Muscle of arm (tissue), 12 donors: ENCODE measurements around the gene PRAMEF1. TPM values are rescaled to one million over a fixed set of nuclear protein-coding genes. Genes with fewer than 3 reads are reported as not detected.
"Not testable (repeated sequence)": the region's sequence is repeated elsewhere in the genome, so short reads cannot be mapped to it uniquely, and the experiment has no call there.

Experiments used
- DNase-seq: peaks from one replicate; pipeline ENCODE4 v3.0.0-alpha.2; 2013
- polyA plus RNA-seq, 12 donors: library from polyadenylated mRNA; unstranded; fragments of 120-200 nt; gene quantifications; one replicate each; pipeline ENCODE4 v1.2.1, GENCODE V29; 2013; ENCODE audit not compliant: insufficient read length in 12 of 12

The PRAMEF1 gene
- polyA plus RNA-seq, 12 donors, result not detected

GRCh38 chr1:12774801-12775345 is 16.3 kb upstream of the PRAMEF1 start:
- DNase-seq, result no peak

- no peak for DNase-seq
Measured at GRCh38 chr1:12775443-12775842, 15.8 kb upstream of the PRAMEF1 start.

GRCh38 chr1:12776801-12777557 is 14.2 kb upstream of the PRAMEF1 start:
- no peak for DNase-seq

- DNase-seq, result no peak
Measured at GRCh38 chr1:12778061-12778460, 13.1 kb upstream of the PRAMEF1 start.

GRCh38 chr1:12778907-12779306 is 12.3 kb upstream of the PRAMEF1 start:
- no peak for DNase-seq

- DNase-seq, result not testable (repeated sequence)
Measured at GRCh38 chr1:12781488-12781887, 9.7 kb upstream of the PRAMEF1 start.

- DNase-seq, result not testable (repeated sequence)
Measured at GRCh38 chr1:12783783-12784182, 7.4 kb upstream of the PRAMEF1 start.

GRCh38 chr1:12784729-12785128 is 6.5 kb upstream of the PRAMEF1 start:
- not testable (repeated sequence) for DNase-seq

GRCh38 chr1:12798911-12799310 is 7.7 kb downstream of the PRAMEF1 start:
- DNase-seq, result no peak

GRCh38 chr1:12799730-12800129 is 8.5 kb downstream of the PRAMEF1 start:
- no peak for DNase-seq

GRCh38 chr1:12809933-12810332 is 18.7 kb downstream of the PRAMEF1 start:
- no peak for DNase-seq

GRCh38 chr1:12810691-12811408 is 19.7 kb downstream of the PRAMEF1 start:
- no peak for DNase-seq

- no peak for DNase-seq
Measured at GRCh38 chr1:12811409-12811784, 20.2 kb downstream of the PRAMEF1 start.

GRCh38 chr1:12819061-12819460 is 27.9 kb downstream of the PRAMEF1 start:
- not testable (repeated sequence) for DNase-seq

- not testable (repeated sequence) for DNase-seq
Measured at GRCh38 chr1:12831310-12831709, 40.1 kb downstream of the PRAMEF1 start, which contains the start of gene PRAMEF11. PRAMEF11 (minus strand) TSS chr1:12831410; CDS start chr1:12828789, 2,621 bp downstream.

GRCh38 chr1:12833251-12833650 is 42.1 kb downstream of the PRAMEF1 start:
- DNase-seq, result not testable (repeated sequence)

Other genes starting within 250 kb of the PRAMEF1 start
- gene DHRS3, start 173.2 kb upstream of the PRAMEF1 start, polyA plus RNA-seq, result 10 to 100 TPM in 11 of 12 donors, not detected in 1; 11.0 to 25.4 (median 14.8) TPM
- not detected for gene AADACL4, start 147.3 kb upstream of the PRAMEF1 start, polyA plus RNA-seq
- gene AADACL3, start 75.3 kb upstream of the PRAMEF1 start, polyA plus RNA-seq, result not detected
- 1 to 10 TPM in 2 of 12 donors, under 1 TPM in 8, not detected in 2; 0.19 to 2.5 (median 0.63) TPM for gene CFAP107, start 45.2 kb upstream of the PRAMEF1 start, polyA plus RNA-seq
- gene PRAMEF12, start 17.7 kb upstream of the PRAMEF1 start, polyA plus RNA-seq, result not detected
- gene PRAMEF11, start 40.0 kb downstream of the PRAMEF1 start, polyA plus RNA-seq, result not detected
- gene HNRNPCL1, start 57.3 kb downstream of the PRAMEF1 start, polyA plus RNA-seq, result under 1 TPM in 5 of 12 donors, not detected in 7; 0.12 to 0.32 (median 0.23) TPM
- not detected for gene PRAMEF2, start 65.7 kb downstream of the PRAMEF1 start, polyA plus RNA-seq
- not detected for gene PRAMEF4, start 94.8 kb downstream of the PRAMEF1 start, polyA plus RNA-seq
- gene PRAMEF10, start 106.9 kb downstream of the PRAMEF1 start, polyA plus RNA-seq, result not detected
- not detected for gene PRAMEF7, start 125.2 kb downstream of the PRAMEF1 start, polyA plus RNA-seq
- not detected for gene PRAMEF6, start 156.2 kb downstream of the PRAMEF1 start, polyA plus RNA-seq